ENCODE results near the gene CRTAP.
"Not testable (repeated sequence)": the region's sequence is repeated elsewhere in the genome, so short reads cannot be mapped to it uniquely, and the experiment has no call there.

CRTAP gene

GRCh38 chr3:33162621-33163020 lies 48.8 kb downstream of the CRTAP start:
- DNase-seq (ENCODE audit: low spot score in 2 of 2); H3K4me1 Mint-ChIP-seq; H3K27me3 Mint-ChIP-seq; H3K36me3 Mint-ChIP-seq; H3K27ac Mint-ChIP-seq; H3K9me3 Mint-ChIP-seq; H3K4me3 Mint-ChIP-seq; ATAC-seq (ENCODE audit: low read depth): not testable (repeated sequence)

GRCh38 chr3:33165372-33165771 lies 51.6 kb downstream of the CRTAP start:
- no peak for DNase-seq (ENCODE audit: low spot score in 2 of 2)
- no peak overlapping the region for H3K4me3 Mint-ChIP-seq
- H3K27ac Mint-ChIP-seq: no peak overlapping the region
- peaks cover 4% of the 10 kb centered on the region for H3K4me1 Mint-ChIP-seq
- H3K9me3 Mint-ChIP-seq: no peaks in the 10 kb centered on the region
- no peak for ATAC-seq (ENCODE audit: low read depth)
- no peaks in the 10 kb centered on the region for H3K36me3 Mint-ChIP-seq
- peaks cover 1% of the 10 kb centered on the region for H3K27me3 Mint-ChIP-seq

- Mint-ChIP-seq H3K36me3 (no peaks in the 10 kb centered on the region), H3K27me3 (no peaks in the 10 kb centered on the region), H3K27ac (no peak overlapping the region), H3K4me3 (no peak overlapping the region), H3K4me1 (peaks cover 4% of the 10 kb centered on the region), H3K9me3 (no peaks in the 10 kb centered on the region)
- DNase-seq (ENCODE audit: low spot score in 2 of 2) (no peak), ATAC-seq (ENCODE audit: low read depth) (no peak)
Observed at GRCh38 chr3:33166095-33166494, 52.3 kb downstream of the CRTAP start.

- peaks cover 12% of the 10 kb centered on the region for H3K4me1 Mint-ChIP-seq
- H3K9me3 Mint-ChIP-seq: peaks cover 2% of the 10 kb centered on the region
- H3K4me3 Mint-ChIP-seq: no peak overlapping the region
- no peak overlapping the region for H3K27ac Mint-ChIP-seq
- no peaks in the 10 kb centered on the region for H3K36me3 Mint-ChIP-seq
- ATAC-seq (ENCODE audit: low read depth) (no peak), DNase-seq (ENCODE audit: low spot score in 2 of 2) (no peak)
- H3K27me3 Mint-ChIP-seq: no peaks in the 10 kb centered on the region
Observed at GRCh38 chr3:33167284-33167683, 53.5 kb downstream of the CRTAP start.

- ATAC-seq (ENCODE audit: low read depth) (no peak), DNase-seq (ENCODE audit: low spot score in 2 of 2) (no peak)
- peaks cover 12% of the 10 kb centered on the region for H3K4me1 Mint-ChIP-seq
- no peaks in the 10 kb centered on the region for H3K27me3 Mint-ChIP-seq
- peaks cover 2% of the 10 kb centered on the region for H3K9me3 Mint-ChIP-seq
- H3K36me3 Mint-ChIP-seq: no peaks in the 10 kb centered on the region
- no peak overlapping the region for H3K27ac Mint-ChIP-seq
- H3K4me3 Mint-ChIP-seq: no peak overlapping the region
Observed at GRCh38 chr3:33167716-33168336, 54.0 kb downstream of the CRTAP start.

GRCh38 chr3:33170531-33170930 lies 56.7 kb downstream of the CRTAP start:
- peaks cover 8% of the 10 kb centered on the region for H3K4me1 Mint-ChIP-seq
- ATAC-seq (ENCODE audit: low read depth) (no peak), DNase-seq (ENCODE audit: low spot score in 2 of 2) (no peak)
- no peaks in the 10 kb centered on the region for H3K36me3 Mint-ChIP-seq
- peaks cover 2% of the 10 kb centered on the region for H3K9me3 Mint-ChIP-seq
- no peak overlapping the region for H3K27ac Mint-ChIP-seq
- H3K4me3 Mint-ChIP-seq: no peak overlapping the region
- H3K27me3 Mint-ChIP-seq: no peaks in the 10 kb centered on the region

GRCh38 chr3:33171580-33171979 lies 57.8 kb downstream of the CRTAP start:
- Mint-ChIP-seq H3K27me3 (no peaks in the 10 kb centered on the region), H3K4me1 (peaks cover 8% of the 10 kb centered on the region)
- peak; percentile 60 for ATAC-seq (ENCODE audit: low read depth)

GRCh38 chr3:33173103-33173502 lies 59.3 kb downstream of the CRTAP start:
- ATAC-seq (ENCODE audit: low read depth): no peak
- Mint-ChIP-seq H3K4me3 (no peak overlapping the region), H3K27me3 (no peaks in the 10 kb centered on the region), H3K36me3 (no peaks in the 10 kb centered on the region), H3K27ac (no peak overlapping the region), H3K9me3 (peaks cover 2% of the 10 kb centered on the region), H3K4me1 (peaks cover 8% of the 10 kb centered on the region)
- DNase-seq (ENCODE audit: low spot score in 2 of 2): no peak

More at GRCh38 chr3:33171580-33171979, 57.8 kb downstream of the CRTAP start:
- no peak for DNase-seq (ENCODE audit: low spot score in 2 of 2)
- H3K4me3 Mint-ChIP-seq: no peak overlapping the region
- H3K36me3 Mint-ChIP-seq: no peaks in the 10 kb centered on the region
- H3K27ac Mint-ChIP-seq: no peak overlapping the region
- peaks cover 2% of the 10 kb centered on the region for H3K9me3 Mint-ChIP-seq

- no peak overlapping the region for H3K27ac Mint-ChIP-seq
- peaks cover 2% of the 10 kb centered on the region for H3K9me3 Mint-ChIP-seq
- peaks cover 1% of the 10 kb centered on the region for H3K27me3 Mint-ChIP-seq
- peaks cover 8% of the 10 kb centered on the region for H3K4me1 Mint-ChIP-seq
- no peak overlapping the region for H3K4me3 Mint-ChIP-seq
- ATAC-seq (ENCODE audit: low read depth): no peak
- no peak for DNase-seq (ENCODE audit: low spot score in 2 of 2)
- H3K36me3 Mint-ChIP-seq: no peaks in the 10 kb centered on the region
Observed at GRCh38 chr3:33173672-33174071, 59.9 kb downstream of the CRTAP start.

GRCh38 chr3:33174095-33174494 lies 60.3 kb downstream of the CRTAP start:
- Mint-ChIP-seq H3K4me1 (peaks cover 8% of the 10 kb centered on the region), H3K27me3 (peaks cover 1% of the 10 kb centered on the region), H3K36me3 (no peaks in the 10 kb centered on the region), H3K27ac (no peak overlapping the region), H3K9me3 (peaks cover 2% of the 10 kb centered on the region), H3K4me3 (no peak overlapping the region)
- ATAC-seq (ENCODE audit: low read depth): no peak
- no peak for DNase-seq (ENCODE audit: low spot score in 2 of 2)

GRCh38 chr3:33174711-33175414 lies 61.0 kb downstream of the CRTAP start:
- peaks cover 3% of the 10 kb centered on the region for H3K9me3 Mint-ChIP-seq
- peaks cover 1% of the 10 kb centered on the region for H3K27me3 Mint-ChIP-seq
- ATAC-seq (ENCODE audit: low read depth) (no peak), DNase-seq (ENCODE audit: low spot score in 2 of 2) (no peak)
- H3K36me3 Mint-ChIP-seq: no peaks in the 10 kb centered on the region
- H3K4me3 Mint-ChIP-seq: no peak overlapping the region
- peaks cover 8% of the 10 kb centered on the region for H3K4me1 Mint-ChIP-seq
- no peak overlapping the region for H3K27ac Mint-ChIP-seq

- Mint-ChIP-seq H3K4me1 (no peaks in the 10 kb centered on the region), H3K27me3 (peaks cover 1% of the 10 kb centered on the region), H3K36me3 (peaks cover 3% of the 10 kb centered on the region), H3K9me3 (peaks cover 8% of the 10 kb centered on the region), H3K27ac (no peak overlapping the region), H3K4me3 (no peak overlapping the region)
- ATAC-seq (ENCODE audit: low read depth): no peak
- no peak for DNase-seq (ENCODE audit: low spot score in 2 of 2)
Observed at GRCh38 chr3:33179132-33179531, 65.3 kb downstream of the CRTAP start.

GRCh38 chr3:33181229-33181628 lies 67.4 kb downstream of the CRTAP start:
- DNase-seq (ENCODE audit: low spot score in 2 of 2): no peak
- Mint-ChIP-seq H3K36me3 (peaks cover 3% of the 10 kb centered on the region), H3K27ac (no peak overlapping the region), H3K4me1 (no peaks in the 10 kb centered on the region), H3K4me3 (no peak overlapping the region), H3K9me3 (peaks cover 12% of the 10 kb centered on the region), H3K27me3 (peaks cover 1% of the 10 kb centered on the region)
- no peak for ATAC-seq (ENCODE audit: low read depth)

- H3K4me3 Mint-ChIP-seq; H3K36me3 Mint-ChIP-seq; H3K27ac Mint-ChIP-seq; ATAC-seq (ENCODE audit: low read depth); H3K27me3 Mint-ChIP-seq; DNase-seq (ENCODE audit: low spot score in 2 of 2); H3K4me1 Mint-ChIP-seq: not testable (repeated sequence)
- H3K9me3 Mint-ChIP-seq: peaks cover 12% of the 10 kb centered on the region
Observed at GRCh38 chr3:33181641-33182040, 67.8 kb downstream of the CRTAP start.

GRCh38 chr3:33184863-33185262 lies 71.0 kb downstream of the CRTAP start:
- ATAC-seq (ENCODE audit: low read depth) (no peak), DNase-seq (ENCODE audit: low spot score in 2 of 2) (no peak)
- Mint-ChIP-seq H3K9me3 (peaks cover 11% of the 10 kb centered on the region), H3K36me3 (peaks cover 3% of the 10 kb centered on the region), H3K27me3 (peaks cover 3% of the 10 kb centered on the region), H3K4me1 (no peaks in the 10 kb centered on the region), H3K27ac (no peak overlapping the region), H3K4me3 (no peak overlapping the region)

Data from memory B cell (primary cell).